Endothelial cell of umbilical vein (primary cell): Measurements from ENCODE around the gene MTCL1. TPM values are rescaled to one million over a fixed set of nuclear protein-coding genes. Genes with fewer than 3 reads are reported as not detected.

Experiments used
- BruUV-seq: library from RNA; stranded (reverse); fragments of 400-500 nt; replicated peaks from 2 replicates; lab custom pipeline; 2021; lab: Mats Ljungman, UMichigan
- CTCF ChIA-PET: fragments of 300-600, 350-600 bp; sonication (Branson Sonifier 250); formaldehyde crosslinking; loops from one replicate; lab custom pipeline; 2021; ENCODE audit warnings: antibody characterized with exemption, inconsistent platforms; lab: Charles Lee
- POLR2A ChIA-PET: fragments of 300-600, 350-600 bp; sonication (Branson Sonifier 250); formaldehyde crosslinking; loops from one replicate; lab custom pipeline; 2021; ENCODE audit warnings: antibody characterized with exemption, inconsistent platforms; lab: Charles Lee
- DNase-seq: peaks from one replicate; pipeline ENCODE4 v3.0.0-alpha.2; 2011; ENCODE audit warnings: low read depth, low spot score
- FAIRE-seq: peaks from 2 replicates; lab custom pipeline; 2011; peaks lifted over from hg19 to GRCh38; lab: Jason Lieb, UNC
- H2AFZ ChIP-seq: 2 replicates; pipeline ENCODE4 v1.6.0; 2012; ENCODE audit warnings: low read depth, low read length, control low read depth, inconsistent platforms
- H3K27ac ChIP-seq: 2 replicates; pipeline ENCODE4 v1.5.1; 2011; ENCODE audit warnings: low read depth, mild to moderate bottlenecking, control low read depth, low read length, moderate library complexity; ENCODE audit not compliant: insufficient read depth
- H3K27me3 ChIP-seq, 2 experiments: 2 replicates each; pipeline versions ENCODE4 v1.6.0 to v1.6.1; 2011; ENCODE audit warnings: low read length in 2 of 2, mixed read lengths in 1 of 2; ENCODE audit not compliant: control insufficient read depth in 2 of 2, insufficient read depth in 2 of 2
- H3K36me3 ChIP-seq, 2 experiments: 2 replicates in 1 of 2; 3 replicates in 1 of 2; pipeline ENCODE4 v1.5.1; 2011; ENCODE audit warnings: low read length in 2 of 2, mild to moderate bottlenecking in 1 of 2, moderate library complexity in 1 of 2; ENCODE audit not compliant: control insufficient read depth in 2 of 2, insufficient read depth in 2 of 2; ENCODE audit errors: extremely low read depth in 1 of 2
- H3K4me1 ChIP-seq: 3 replicates; pipeline ENCODE4 v1.5.1; 2011; ENCODE audit warnings: mild to moderate bottlenecking, low read length; ENCODE audit not compliant: control insufficient read depth, insufficient read depth; ENCODE audit errors: extremely low read depth
- H3K4me2 ChIP-seq: 2 replicates; pipeline ENCODE4 v1.6.1; 2011; ENCODE audit warnings: low read length, control low read depth, mixed read lengths; ENCODE audit not compliant: insufficient read depth
- H3K4me3 ChIP-seq, 3 experiments: fragments of 200-600 bp in 1 of 3; sonication (generic), shearing (Covaris generic) in 1 of 3; replicated peaks in 1 of 3; 2 replicates each; pipeline ENCODE4 v1.5.1; 2011 to 2016; ENCODE audit warnings: control low read depth in 3 of 3, low read length in 3 of 3, mild to moderate bottlenecking in 2 of 3, inconsistent platforms in 1 of 3, low read depth in 1 of 3, moderate library complexity in 1 of 3; ENCODE audit not compliant: insufficient read depth in 1 of 3
- H3K79me2 ChIP-seq: 2 replicates; pipeline ENCODE4 v1.6.0; 2012; ENCODE audit warnings: low read length, inconsistent platforms; ENCODE audit not compliant: control insufficient read depth, insufficient read depth
- H3K9ac ChIP-seq: replicated peaks from 2 replicates; pipeline ENCODE3; 2011; ENCODE audit warnings: low read length, control low read depth; ENCODE audit not compliant: insufficient read depth; ENCODE audit errors: extremely low read depth
- H3K9me1 ChIP-seq: replicated peaks from 3 replicates; pipeline ENCODE4 v1.6.0; 2011; ENCODE audit warnings: mild to moderate bottlenecking, low read length; ENCODE audit not compliant: control insufficient read depth, insufficient read depth; ENCODE audit errors: extremely low read depth
- H3K9me3 ChIP-seq: replicated peaks from 2 replicates; pipeline ENCODE4 v1.5.1; 2012; ENCODE audit warnings: low read length, inconsistent platforms; ENCODE audit not compliant: control insufficient read depth, insufficient read depth
- H4K20me1 ChIP-seq: replicated peaks from 2 replicates; pipeline ENCODE3; 2011; ENCODE audit warnings: mild to moderate bottlenecking, low read length; ENCODE audit not compliant: control insufficient read depth, insufficient read depth; ENCODE audit errors: extremely low read depth
- CTCF ChIP-seq, 2 donors: IDR thresholded peaks; 1 replicate in 1 of 2; 2 replicates in 1 of 2; pipeline ENCODE4 v1.5.1; 2011; ENCODE audit warnings: low read length in 2 of 2, mild to moderate bottlenecking in 2 of 2, moderate library complexity in 2 of 2, control low read depth in 1 of 2, inconsistent platforms in 1 of 2, low read depth in 1 of 2; ENCODE audit not compliant: insufficient read depth in 1 of 2; ENCODE audit errors: extremely low read depth in 1 of 2
- EZH2 ChIP-seq: IDR thresholded peaks from 2 replicates; pipeline ENCODE4 v1.6.1; 2012; ENCODE audit warnings: borderline replicate concordance, low read depth, mild to moderate bottlenecking, moderate library complexity, low read length, inconsistent platforms; ENCODE audit not compliant: severe bottlenecking
- FOS ChIP-seq: IDR thresholded peaks from 2 replicates; pipeline ENCODE4 v1.6.1; 2011; ENCODE audit warnings: mild to moderate bottlenecking, low read length, moderate library complexity, borderline replicate concordance; ENCODE audit not compliant: insufficient read depth
- GATA2 ChIP-seq: IDR thresholded peaks from 2 replicates; pipeline ENCODE4 v1.7.0; 2011; ENCODE audit warnings: low read depth, mild to moderate bottlenecking, moderate library complexity, mixed read lengths, low read length; ENCODE audit not compliant: insufficient read length, insufficient read depth
- JUN ChIP-seq: IDR thresholded peaks from 2 replicates; pipeline ENCODE4 v1.6.1; 2011; ENCODE audit warnings: borderline replicate concordance, low read depth; ENCODE audit not compliant: insufficient read length, insufficient read depth
- MAX ChIP-seq: IDR thresholded peaks from 2 replicates; pipeline ENCODE4 v1.6.1; 2011; ENCODE audit not compliant: insufficient read depth, insufficient read length
- MYC ChIP-seq: IDR thresholded peaks from one replicate; pipeline ENCODE4 v1.6.1; 2011; ENCODE audit warnings: mild to moderate bottlenecking, low read depth, low read length
- POLR2A ChIP-seq: IDR thresholded peaks from 2 replicates; pipeline ENCODE4 v1.6.1; 2012; ENCODE audit warnings: low read depth, mild to moderate bottlenecking, control low read depth, low read length
- POLR2AphosphoS5 ChIP-seq: IDR thresholded peaks from 2 replicates; pipeline ENCODE4 v1.6.1; 2012; ENCODE audit warnings: low read depth, mild to moderate bottlenecking, control low read depth, low read length, moderate library complexity; ENCODE audit not compliant: insufficient read depth
- dilution Hi-C: fragments of 300-500 bp; cut with MboI; formaldehyde crosslinking; loops from one replicate; pipeline ENCODE4 v1.15.0; 2019; ENCODE audit warnings: low sequenced_read_pairs; ENCODE audit not compliant: extremely low pct_ligation_motif_present
- intact Hi-C: fragments of 100-400 bp; cut with micrococcal nuclease; formaldehyde crosslinking; loops from one replicate; pipeline ENCODE4 v1.10.0; 2022
- polyA plus RNA-seq, 4 experiments: library from polyadenylated mRNA; depleted of rRNA in 3 of 4; stranded (reverse) in 3 of 4; unstranded in 1 of 4; fragments of >200 nt; gene quantifications; 2 replicates each; pipeline versions ENCODE4 v1.2.1 to v1.2.3, GENCODE V29; 2011 to 2012; ENCODE audit warnings: missing spikeins in 1 of 4
- total RNA-seq: library from RNA; stranded (reverse); gene quantifications from 2 replicates; pipeline ENCODE4 v1.2.3, GENCODE V29; 2021

Gene MTCL1
- total and polyA plus RNA-seq, 2 donors (not counting 3 experiments of a cell fraction or from before 2014, with no cell fraction given), result 11.9 to 75.7 TPM

- CTCF ChIA-PET, result interaction anchor here (1.1 kb wide), 1 partner anchor 127 kb away, joined by 3 read pairs; no protein-coding TSS in a partner anchor
- Histone ChIP-seq H4K20me1 (no peaks in the 10 kb centered on the region), H3K36me3 (peaks cover 5 to 13% of the 10 kb centered on the region in 2 experiments), H2AFZ (no peak overlapping the region), H3K4me2 (no peak overlapping the region), H3K4me3 (no peak overlapping the region), H3K79me2 (no peaks in the 10 kb centered on the region), H3K9me1 (no peaks in the 10 kb centered on the region), H3K27ac (no peak overlapping the region), H3K27me3 (no peaks in the 10 kb centered on the region), H3K9ac (no peak overlapping the region), H3K9me3 (no peaks in the 10 kb centered on the region), H3K4me1 (no peaks in the 10 kb centered on the region)
- DNase-seq (no peak), FAIRE-seq (no peak)
- TF ChIP-seq FOS, result no peak
- no peak for TF ChIP-seq EZH2
- no peak for TF ChIP-seq GATA2
- no peak for TF ChIP-seq POLR2AphosphoS5
- TF ChIP-seq JUN, result no peak
- TF ChIP-seq MYC, result no peak
- no peak for TF ChIP-seq MAX
- TF ChIP-seq POLR2A, result no peak
- no peak for TF ChIP-seq CTCF (IDR thresholded peaks at IDR 0.05; ENCODE audit: extremely low read depth in 1 of 2, insufficient read depth in 1 of 2, low read depth in 1 of 2, low read length in 2 of 2)
- BruUV-seq, result no TSS peak
- intact Hi-C loops (no loop called here), dilution Hi-C loops (no loop called here)
- POLR2A ChIA-PET, result no interaction called here
Observed at GRCh38 chr18:8823530-8823929, 118.2 kb downstream of the MTCL1 start.
